Ishikawa (cell line): ENCODE measurements around the gene MITF.

ENCODE experiments used
- CEBPB ChIP-seq: IDR thresholded peaks from 2 replicates; pipeline ENCODE4 v1.6.1; 2012
- CREB1 ChIP-seq: IDR thresholded peaks from 2 replicates; pipeline ENCODE4 v1.6.1; 2012; ENCODE audit warnings: low read depth
- EGR1 ChIP-seq: IDR thresholded peaks from 2 replicates; pipeline ENCODE4 v1.6.1; 2012
- EP300 ChIP-seq: IDR thresholded peaks from 2 replicates; pipeline ENCODE4 v1.6.1; 2012; ENCODE audit warnings: borderline replicate concordance
- FOXM1 ChIP-seq: IDR thresholded peaks from 2 replicates; pipeline ENCODE4 v1.6.1; 2012; ENCODE audit warnings: low read depth, borderline replicate concordance
- MAX ChIP-seq: IDR thresholded peaks from 2 replicates; pipeline ENCODE4 v1.6.1; 2012
- NFIC ChIP-seq: IDR thresholded peaks from 2 replicates; pipeline ENCODE4 v1.6.1; 2012
- RAD21 ChIP-seq: IDR thresholded peaks from 2 replicates; pipeline ENCODE4 v1.6.1; 2012; ENCODE audit warnings: low read depth
- REST ChIP-seq: IDR thresholded peaks from 2 replicates; pipeline ENCODE4 v1.6.1; 2012; ENCODE audit warnings: low read depth, mild to moderate bottlenecking
- TAF1 ChIP-seq: IDR thresholded peaks from 2 replicates; pipeline ENCODE4 v1.6.1; 2012; ENCODE audit warnings: low read depth, mild to moderate bottlenecking
- TCF12 ChIP-seq: IDR thresholded peaks from 2 replicates; pipeline ENCODE4 v1.6.1; 2012; ENCODE audit warnings: low read depth
- TEAD4 ChIP-seq: IDR thresholded peaks from 2 replicates; pipeline ENCODE4 v1.6.1; 2012
- USF1 ChIP-seq: IDR thresholded peaks from 2 replicates; pipeline ENCODE4 v1.6.1; 2012
- YY1 ChIP-seq: IDR thresholded peaks from 2 replicates; pipeline ENCODE4 v1.6.1; 2012; ENCODE audit warnings: low read depth
- ZBTB7A ChIP-seq: IDR thresholded peaks from 2 replicates; pipeline ENCODE4 v1.6.1; 2012; ENCODE audit warnings: low read depth

Gene MITF

GRCh38 chr3:69700949-69701348 lies 38.3 kb upstream of the MITF start:
- TF ChIP-seq TCF12 (no peak), NFIC (no peak), YY1 (no peak), USF1 (no peak), REST (no peak), FOXM1 (no peak), TAF1 (no peak), EP300 (no peak)

- no peak for TF ChIP-seq TAF1
- TF ChIP-seq YY1 = no peak
- TF ChIP-seq TCF12 = no peak
- no peak for TF ChIP-seq EGR1
- no peak for TF ChIP-seq USF1
- TF ChIP-seq ZBTB7A = no peak
- TF ChIP-seq NFIC = no peak
- no peak for TF ChIP-seq CREB1
- TF ChIP-seq REST = no peak
- TF ChIP-seq FOXM1 = no peak
- TF ChIP-seq CEBPB = no peak
- no peak for TF ChIP-seq MAX
Observed at GRCh38 chr3:69710153-69710977, 28.9 kb upstream of the MITF start.

GRCh38 chr3:69712269-69712668 lies 27.0 kb upstream of the MITF start:
- no peak for TF ChIP-seq RAD21
- no peak for TF ChIP-seq FOXM1
- no peak for TF ChIP-seq USF1

- TF ChIP-seq TEAD4 (no peak), EP300 (no peak), EGR1 (no peak), CEBPB (no peak), NFIC (no peak)
Observed at GRCh38 chr3:69712933-69713332, 26.3 kb upstream of the MITF start.

- TF ChIP-seq EP300 = no peak
- no peak for TF ChIP-seq RAD21
- TF ChIP-seq CREB1 = no peak
- TF ChIP-seq NFIC = no peak
- TF ChIP-seq YY1 = no peak
- TF ChIP-seq TEAD4 = no peak
- TF ChIP-seq ZBTB7A = no peak
- TF ChIP-seq CEBPB = no peak
- no peak for TF ChIP-seq TCF12
- no peak for TF ChIP-seq USF1
- no peak for TF ChIP-seq MAX
Observed at GRCh38 chr3:69715204-69715603, 24.1 kb upstream of the MITF start.

GRCh38 chr3:69716119-69716518 lies 23.1 kb upstream of the MITF start:
- TF ChIP-seq CREB1 (no peak), EP300 (no peak), TAF1 (no peak), MAX (no peak), YY1 (no peak), TCF12 (no peak), RAD21 (no peak), EGR1 (no peak), USF1 (no peak), FOXM1 (no peak), REST (no peak), NFIC (no peak), TEAD4 (no peak), ZBTB7A (no peak), CEBPB (no peak)
